PFSK-1 (cell line): ENCODE data around the gene MRPL20.
A peak's percentile ranks its signal among the peaks of the same experiment; 100 is the strongest.

Source experiments
- FOXP2 ChIP-seq: optimal IDR thresholded peaks from 2 replicates; pipeline ENCODE3; 2011; ENCODE audit warnings: borderline replicate concordance, control low read depth, inconsistent platforms; ENCODE audit not compliant: insufficient read depth; ENCODE audit errors: extremely low read length, extremely low read depth
- POLR2AphosphoS5 ChIP-seq: IDR thresholded peaks from 2 replicates; pipeline ENCODE4 v1.6.1; 2012; ENCODE audit warnings: low read depth, mild to moderate bottlenecking, control low read depth, low read length, moderate library complexity
- REST ChIP-seq, 2 experiments: IDR thresholded peaks; 2 replicates each; pipeline versions ENCODE4 v1.6.1 to v1.8.0; 2011 to 2012; ENCODE audit warnings: low read depth in 2 of 2, low read length in 2 of 2, control low read depth in 1 of 2, inconsistent platforms in 1 of 2, mild to moderate bottlenecking in 1 of 2, moderate library complexity in 1 of 2; ENCODE audit not compliant: insufficient read depth in 1 of 2
- SIN3A ChIP-seq: IDR thresholded peaks from 2 replicates; pipeline ENCODE4 v1.6.1; 2012; ENCODE audit warnings: mild to moderate bottlenecking, low read length, moderate library complexity, borderline replicate concordance; ENCODE audit not compliant: insufficient read depth
- TAF1 ChIP-seq: IDR thresholded peaks from 2 replicates; pipeline ENCODE4 v1.6.1; 2012; ENCODE audit warnings: low read length, control low read depth, borderline replicate concordance; ENCODE audit not compliant: insufficient read depth

MRPL20 gene

GRCh38 chr1:1400576-1401456 lies 6.3 kb downstream of the MRPL20 start:
- TF ChIP-seq TAF1 (no peak), POLR2AphosphoS5 (peak; percentile 66), FOXP2 (no peak), SIN3A (no peak), REST (IDR thresholded peaks at IDR 0.05; ENCODE audit: insufficient read depth in 1 of 2, low read depth in 2 of 2, low read length in 2 of 2) (no peak)

DNA sequence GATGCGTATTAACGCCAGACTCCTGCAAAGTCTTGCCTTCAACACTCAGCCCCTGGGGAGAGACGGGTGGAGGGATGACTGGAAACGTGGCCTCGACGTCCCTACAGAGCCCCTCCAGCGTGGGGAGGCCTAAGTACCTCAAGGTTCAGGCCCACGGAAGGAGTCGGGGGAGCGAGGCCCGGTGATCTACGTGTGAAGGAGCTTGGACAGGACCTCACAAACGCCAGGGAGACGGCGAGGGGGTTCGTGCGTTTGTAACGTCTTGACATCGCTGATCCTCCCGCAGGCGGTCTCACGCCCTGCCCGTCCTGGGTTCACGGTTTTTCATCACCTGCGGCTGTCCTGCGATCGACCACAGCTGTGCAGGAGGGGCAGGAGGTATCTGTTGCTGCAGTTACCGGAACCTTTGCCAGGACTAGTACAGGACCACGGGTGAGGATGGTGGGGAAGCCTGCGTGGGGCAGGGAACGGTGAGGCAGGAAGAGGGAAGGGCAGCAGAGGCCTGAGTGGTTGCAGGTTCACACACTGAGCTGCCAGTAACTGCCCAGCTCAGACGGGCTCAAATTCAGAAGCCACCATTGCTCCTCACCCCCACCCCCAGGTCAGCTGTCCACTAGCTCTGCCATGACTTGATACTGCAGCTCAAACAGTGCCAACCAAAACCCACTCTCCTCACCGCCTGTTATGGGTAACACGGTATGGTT lies 7.1 kb downstream of the MRPL20 start:
- TF ChIP-seq SIN3A, result 0 out of 2 replicates have a peak, but pooled peaks have one; percentile 44
- TF ChIP-seq FOXP2, result no peak
- TF ChIP-seq TAF1, result peak; percentile 38; the same call in 1 of the 2 replicates

GRCh38 chr1:1399187-1399871 lies 7.8 kb downstream of the MRPL20 start, which contains the start of gene CCNL2:
Gene CCNL2 (minus strand): TSS chr1:1399335. CDS start chr1:1399306, 29 bp downstream.
- TF ChIP-seq POLR2AphosphoS5 (peak; percentile 89), TAF1 (peak; percentile 84), FOXP2 (no peak), REST (IDR thresholded peaks at IDR 0.05; ENCODE audit: insufficient read depth in 1 of 2, low read depth in 2 of 2, low read length in 2 of 2) (no peak), SIN3A (peak; percentile 70; the same call in 1 of the 2 replicates)

GRCh38 chr1:1398677-1399186 lies 8.4 kb downstream of the MRPL20 start:
- no peak for TF ChIP-seq TAF1
- no peak for TF ChIP-seq POLR2AphosphoS5
- TF ChIP-seq FOXP2, result no peak
- no peak for TF ChIP-seq SIN3A
- TF ChIP-seq REST (IDR thresholded peaks at IDR 0.05; ENCODE audit: insufficient read depth in 1 of 2, low read depth in 2 of 2, low read length in 2 of 2), result no peak

GRCh38 chr1:1397839-1398523 lies 9.1 kb downstream of the MRPL20 start:
- TF ChIP-seq FOXP2, result no peak
- TF ChIP-seq TAF1, result no peak
- TF ChIP-seq POLR2AphosphoS5, result no peak
- TF ChIP-seq REST (IDR thresholded peaks at IDR 0.05; ENCODE audit: insufficient read depth in 1 of 2, low read depth in 2 of 2, low read length in 2 of 2), result no peak
- no peak for TF ChIP-seq SIN3A
